H1 (cell line): ENCODE data around the gene NIM1K. TPM values are rescaled to one million over a fixed set of nuclear protein-coding genes. Genes with fewer than 3 reads are reported as not detected.

Experiments
- CTCF ChIA-PET: fragments of 300-600 bp; sonication (Branson Sonifier 250); formaldehyde crosslinking; loops from one replicate; lab custom pipeline; 2021; ENCODE audit not compliant: partially characterized antibody; lab: Charles Lee
- POLR2A ChIA-PET: fragments of 300-600 bp; sonication (Branson Sonifier 250); formaldehyde crosslinking; loops from one replicate; lab custom pipeline; 2021; ENCODE audit warnings: inconsistent platforms; ENCODE audit not compliant: partially characterized antibody; lab: Charles Lee
- DNase-seq, 2 experiments: peaks; one replicate each; pipeline versions ENCODE4 v3.0.0 to v3.0.0-alpha.2; 2010 to 2022; ENCODE audit warnings: low spot score in 2 of 2, low read depth in 1 of 2, mixed read lengths in 1 of 2
- FAIRE-seq: peaks from 2 replicates; lab custom pipeline; 2011; peaks lifted over from hg19 to GRCh38; lab: Jason Lieb, UNC
- H2AFZ ChIP-seq: 2 replicates; pipeline ENCODE4 v1.8.1; 2012; ENCODE audit warnings: low read length, inconsistent platforms
- H2AK5ac ChIP-seq: 2 replicates; pipeline ENCODE4 v1.6.1; 2013; ENCODE audit warnings: low read depth, low read length
- H2BK120ac ChIP-seq: replicated peaks from 2 replicates; pipeline ENCODE3; 2013; ENCODE audit warnings: low read depth, low read length, inconsistent platforms
- H2BK12ac ChIP-seq: 2 replicates; pipeline ENCODE4 v1.6.1; 2013; ENCODE audit warnings: low read depth, low read length
- H2BK15ac ChIP-seq: 2 replicates; pipeline ENCODE4 v1.6.1; 2013; ENCODE audit warnings: low read length
- H2BK20ac ChIP-seq: 2 replicates; pipeline ENCODE4 v1.6.1; 2013; ENCODE audit warnings: low read length
- H2BK5ac ChIP-seq: 2 replicates; pipeline ENCODE4 v1.6.1; 2013; ENCODE audit warnings: low read depth, low read length
- H3K14ac ChIP-seq: 2 replicates; pipeline ENCODE4 v1.6.1; 2013; ENCODE audit warnings: inconsistent platforms; ENCODE audit not compliant: insufficient read length
- H3K18ac ChIP-seq: 2 replicates; pipeline ENCODE4 v1.6.1; 2013; ENCODE audit warnings: low read length; ENCODE audit errors: extremely low read depth
- H3K23ac ChIP-seq: 2 replicates; pipeline ENCODE4 v1.6.1; 2013; ENCODE audit warnings: inconsistent platforms; ENCODE audit not compliant: insufficient read length
- H3K23me2 ChIP-seq: 2 replicates; pipeline ENCODE4 v1.6.1; 2013; ENCODE audit warnings: low read depth, low read length
- H3K27ac ChIP-seq: 2 replicates; pipeline ENCODE4 v1.6.1; 2011; ENCODE audit warnings: low read depth, low read length, inconsistent platforms
- H3K27me3 ChIP-seq, 4 experiments: replicated peaks in 1 of 4; 1 replicate in 1 of 4; 2 replicates in 3 of 4; pipeline versions ENCODE4 v1.6.1 to v1.8.1; 2011 to 2013; ENCODE audit warnings: low read length in 3 of 4, mild to moderate bottlenecking in 3 of 4, inconsistent platforms in 2 of 4, mixed read lengths in 2 of 4, moderate library complexity in 1 of 4; ENCODE audit not compliant: control insufficient read depth in 3 of 4, insufficient read depth in 3 of 4; ENCODE audit errors: extremely low read depth in 1 of 4
- H3K36me3 ChIP-seq, 4 experiments: 2 replicates each; pipeline versions ENCODE4 v1.6.1 to v1.8.1; 2011 to 2013; ENCODE audit warnings: mild to moderate bottlenecking in 4 of 4, low read length in 3 of 4, moderate library complexity in 2 of 4, control low read depth in 1 of 4, inconsistent platforms in 1 of 4; ENCODE audit not compliant: insufficient read depth in 4 of 4, control insufficient read depth in 2 of 4
- H3K4ac ChIP-seq: replicated peaks from 2 replicates; pipeline ENCODE3; 2013; ENCODE audit warnings: low read length, low read depth, mixed read lengths, inconsistent platforms; ENCODE audit not compliant: insufficient read length
- H3K4me1 ChIP-seq, 4 experiments: replicated peaks in 1 of 4; 1 replicate in 1 of 4; 2 replicates in 3 of 4; pipeline versions ENCODE4 v1.6.1 to v1.8.1; 2011 to 2013; ENCODE audit warnings: low read length in 3 of 4, inconsistent platforms in 2 of 4, mixed read lengths in 1 of 4; ENCODE audit not compliant: insufficient read depth in 4 of 4, control insufficient read depth in 3 of 4
- H3K4me2 ChIP-seq, 2 experiments: 2 replicates each; pipeline versions ENCODE4 v1.6.1 to v1.8.1; 2011 to 2013; ENCODE audit warnings: low read depth in 2 of 2, low read length in 2 of 2, control low read depth in 1 of 2, inconsistent platforms in 1 of 2, mild to moderate bottlenecking in 1 of 2; ENCODE audit not compliant: insufficient read depth in 1 of 2
- H3K4me3 ChIP-seq, 4 experiments: fragments of 200-600, 300-600 bp in 1 of 4; sonication (generic), shearing (Covaris generic), sonication (Bioruptor Twin) in 1 of 4; 2 replicates each; pipeline versions ENCODE4 v1.5.1 to v1.8.1; 2011 to 2016; ENCODE audit warnings: low read length in 4 of 4, low read depth in 3 of 4, control low read depth in 2 of 4, inconsistent platforms in 2 of 4, mild to moderate bottlenecking in 2 of 4, mixed read lengths in 1 of 4, moderate library complexity in 1 of 4; ENCODE audit not compliant: insufficient read depth in 2 of 4; ENCODE audit errors: extremely low read depth in 1 of 4
- H3K56ac ChIP-seq: replicated peaks from 2 replicates; pipeline ENCODE3; 2013; ENCODE audit warnings: low read depth, mild to moderate bottlenecking, mixed read lengths, low read length, inconsistent platforms; ENCODE audit not compliant: insufficient read length
- H3K79me1 ChIP-seq: 2 replicates; pipeline ENCODE4 v1.6.1; 2013; ENCODE audit warnings: low read depth, low read length, control low read depth
- H3K79me2 ChIP-seq, 2 experiments: 2 replicates each; pipeline versions ENCODE4 v1.6.1 to v1.8.1; 2012 to 2013; ENCODE audit warnings: low read length in 2 of 2, mild to moderate bottlenecking in 2 of 2, inconsistent platforms in 1 of 2; ENCODE audit not compliant: insufficient read depth in 2 of 2, control insufficient read depth in 1 of 2
- H3K9ac ChIP-seq, 4 experiments: replicated peaks in 1 of 4; 1 replicate in 1 of 4; 2 replicates in 3 of 4; pipeline versions ENCODE4 v1.6.1 to v1.8.1; 2011 to 2013; ENCODE audit warnings: low read depth in 3 of 4, low read length in 3 of 4, control low read depth in 2 of 4, mild to moderate bottlenecking in 2 of 4, moderate library complexity in 2 of 4, inconsistent platforms in 1 of 4; ENCODE audit errors: extremely low read depth in 1 of 4
- H3K9me3 ChIP-seq, 2 experiments: 2 replicates each; pipeline versions ENCODE4 v1.6.1 to v1.8.1; 2012 to 2013; ENCODE audit warnings: mild to moderate bottlenecking in 2 of 2, moderate library complexity in 2 of 2, control low read depth in 1 of 2, inconsistent platforms in 1 of 2, low read depth in 1 of 2, low read length in 1 of 2, mixed read lengths in 1 of 2; ENCODE audit not compliant: insufficient read depth in 2 of 2
- H4K20me1 ChIP-seq, 2 experiments: replicated peaks in 1 of 2; 2 replicates each; pipeline versions ENCODE3 to v1.8.1; 2011 to 2013; ENCODE audit warnings: inconsistent platforms in 2 of 2, low read length in 2 of 2, mild to moderate bottlenecking in 1 of 2; ENCODE audit not compliant: insufficient read depth in 2 of 2, control insufficient read depth in 1 of 2
- H4K5ac ChIP-seq: 2 replicates; pipeline ENCODE4 v1.6.1; 2013; ENCODE audit warnings: low read length, low read depth, mixed read lengths, inconsistent platforms; ENCODE audit not compliant: insufficient read length
- H4K8ac ChIP-seq: 2 replicates; pipeline ENCODE4 v1.8.0; 2013; ENCODE audit warnings: mild to moderate bottlenecking, moderate library complexity, low read length, inconsistent platforms; ENCODE audit not compliant: insufficient read depth; ENCODE audit errors: extremely low read depth
- H4K91ac ChIP-seq: replicated peaks from 2 replicates; pipeline ENCODE3; 2013; ENCODE audit warnings: low read length, mixed read lengths, inconsistent platforms; ENCODE audit not compliant: insufficient read length
- CBX5 ChIP-seq: fragments of 300-800, 300-1000 bp; sonication (generic); IDR thresholded peaks from 2 replicates; pipeline ENCODE4 v1.7.1; 2016; ENCODE audit warnings: antibody characterized with exemption, low read length, low read depth
- CEBPB ChIP-seq: IDR thresholded peaks from 2 replicates; pipeline ENCODE4 v1.6.1; 2012; ENCODE audit warnings: low read depth, low read length
- CHD1 ChIP-seq: IDR thresholded peaks from 2 replicates; pipeline ENCODE4 v1.6.1; 2012; ENCODE audit warnings: low read depth, low read length, improper control_type of control experiment
- JUN ChIP-seq: IDR thresholded peaks from 2 replicates; pipeline ENCODE4 v1.6.1; 2011; ENCODE audit warnings: low read depth, mild to moderate bottlenecking, improper control_type of control experiment, low read length
- RNF2 ChIP-seq: fragments of 200-900, 300-1000 bp; sonication (generic); IDR thresholded peaks from 2 replicates; pipeline ENCODE4 v1.7.1; 2016; ENCODE audit warnings: borderline replicate concordance, low read depth, mild to moderate bottlenecking, antibody characterized with exemption, low read length; ENCODE audit not compliant: poor library complexity, severe bottlenecking; ENCODE audit errors: missing control alignments
- SIRT6 ChIP-seq: IDR thresholded peaks from one replicate; pipeline ENCODE4 v1.7.1; 2012; ENCODE audit warnings: low read length, inconsistent platforms
- SP4 ChIP-seq: IDR thresholded peaks from 2 replicates; pipeline ENCODE4 v1.6.1; 2012; ENCODE audit warnings: low read length, inconsistent platforms
- SUZ12 ChIP-seq: fragments of 200-600 bp; sonication (generic); IDR thresholded peaks from 2 replicates; pipeline ENCODE4 v1.6.1; 2012; ENCODE audit warnings: mild to moderate bottlenecking, inconsistent platforms, low read length, moderate library complexity, mixed read lengths
- TAF7 ChIP-seq: optimal IDR thresholded peaks from 2 replicates; pipeline ENCODE3; 2011; ENCODE audit warnings: low read depth, mild to moderate bottlenecking, inconsistent platforms, low read length, moderate library complexity, borderline replicate concordance
- TCF12 ChIP-seq: IDR thresholded peaks from 2 replicates; pipeline ENCODE4 v1.6.1; 2011; ENCODE audit warnings: low read depth, mild to moderate bottlenecking, low read length
- WGBS, 2 experiments: shearing (Covaris generic) in 1 of 2; methylation state at CpG; one replicate each; pipeline versions ENCODE4 v1.1.6 to v1.1.7; 2013 to 2015; ENCODE audit warnings: low lambda C conversion rate in 2 of 2, mixed read lengths in 2 of 2, inconsistent platforms in 1 of 2, low coverage in 1 of 2, missing lambda C conversion rate in 1 of 2; ENCODE audit not compliant: insufficient replicate concordance in 2 of 2, insufficient coverage in 1 of 2, insufficient read length in 1 of 2; ENCODE audit errors: extremely low coverage in 1 of 2, missing lambda C conversion rate in 1 of 2; 5-methylcytosine and 5-hydroxymethylcytosine counted together
- polyA plus RNA-seq, 7 experiments: library from polyadenylated mRNA; depleted of rRNA in 3 of 7; stranded (reverse) in 5 of 7; unstranded in 2 of 7; fragments of >200 nt in 5 of 7; fragments of 200-250 nt in 2 of 7; gene quantifications; 1 replicate in 5 of 7; 2 replicates in 1 of 7; 4 replicates in 1 of 7; pipeline versions ENCODE4 v1.2.1 to v1.2.3, GENCODE V29; 2011 to 2013; ENCODE audit warnings: missing spikeins in 2 of 7, mixed read lengths in 2 of 7
- total RNA-seq: library from RNA; stranded (reverse); fragmentation: NEBNext Ultra II Directional; extraction: Animal tissue kit (Norgen Biotek cat#: 25700); gene quantifications from 2 replicates; pipeline ENCODE4 v1.2.1, GENCODE V29; 2021

NIM1K gene
- total and polyA plus RNA-seq, 2 of the 8 experiments (the other 6 are each of a cell fraction or from before 2014, with no cell fraction given) = not detected

DNA sequence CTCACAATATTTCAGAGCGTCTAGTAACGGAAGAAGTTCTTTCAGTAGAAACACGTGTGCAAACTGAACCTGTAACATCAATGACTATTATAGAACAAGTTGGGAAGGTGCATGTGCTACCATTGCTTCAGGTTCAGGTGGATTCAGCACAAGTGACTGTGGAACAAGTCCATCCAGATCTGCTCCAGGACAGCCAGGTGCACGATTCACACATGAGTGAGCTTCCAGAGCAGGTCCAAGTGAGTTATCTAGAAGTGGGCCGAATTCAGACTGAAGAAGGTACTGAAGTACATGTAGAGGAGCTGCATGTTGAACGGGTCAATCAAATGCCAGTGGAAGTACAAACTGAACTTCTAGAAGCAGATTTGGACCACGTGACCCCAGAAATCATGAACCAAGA, 17.4 kb upstream of the NIM1K start:
- no peak overlapping the region for H3K14ac ChIP-seq
- H3K4ac ChIP-seq = no peak overlapping the region
- no peak overlapping the region for H2AK5ac ChIP-seq
- ChIA-PET POLR2A (no interaction called here), CTCF (interaction anchor here (1.4 kb wide), 1 partner anchor 65 kb away, joined by 4 read pairs; no protein-coding TSS in a partner anchor)
- peaks cover 0 to 25% (median 10%) of the 10 kb centered on the region in 4 experiments; a peak in 7 of 8 replicates for H3K36me3 ChIP-seq
- no peaks in the 10 kb centered on the region for H3K9me3 ChIP-seq
- no peak overlapping the region for H3K4me3 ChIP-seq
- WGBS, 2 experiments = 90% methylated on average over 7 of the region's 7 CpGs; no CpG with 5 or more reads in 1 of the 2 experiments
- H4K91ac ChIP-seq = no peak overlapping the region
- H3K23me2 ChIP-seq = no peaks in the 10 kb centered on the region
- H3K4me2 ChIP-seq = no peak overlapping the region
- no peaks in the 10 kb centered on the region for H3K27me3 ChIP-seq
- H4K5ac ChIP-seq = no peak overlapping the region
- H3K9ac ChIP-seq = 0 out of 7 replicates have a peak overlapping the region, but pooled peaks of 1 of the 4 experiments have one; percentile 2
- no peak overlapping the region for H2BK120ac ChIP-seq
- H3K79me2 ChIP-seq = no peaks in the 10 kb centered on the region
- DNase-seq (no peak), FAIRE-seq (no peak)
- no peak overlapping the region for H2BK5ac ChIP-seq
- H2BK15ac ChIP-seq = no peak overlapping the region
- no peak overlapping the region for H3K23ac ChIP-seq
- peaks cover 0 to 4% (median 0%) of the 10 kb centered on the region in 4 experiments; a peak in 2 of 7 replicates for H3K4me1 ChIP-seq
- peaks cover 0 to 4% of the 10 kb centered on the region in 2 experiments for H4K20me1 ChIP-seq
- H2AFZ ChIP-seq = no peak overlapping the region
- no peak overlapping the region for H3K56ac ChIP-seq
- H4K8ac ChIP-seq = no peak overlapping the region
- H3K27ac ChIP-seq = no peak overlapping the region
- H3K79me1 ChIP-seq = peaks cover 3% of the 10 kb centered on the region; the same call in 1 of the 2 replicates
- H2BK20ac ChIP-seq = no peak overlapping the region
- no peak for TF ChIP-seq SIRT6
- no peak for TF ChIP-seq SP4
- TF ChIP-seq JUN = no peak
- no peak for TF ChIP-seq TCF12
- TF ChIP-seq CHD1 = no peak
- no peak for TF ChIP-seq TAF7
- TF ChIP-seq CEBPB = no peak
- TF ChIP-seq CBX5 = no peak
- no peak for TF ChIP-seq SUZ12
- TF ChIP-seq RNF2 = no peak
- no peak overlapping the region for H2BK12ac ChIP-seq
- H3K18ac ChIP-seq = no peak overlapping the region
